ENCODE data around the gene GEMIN7. TPM values are rescaled to one million over a fixed set of nuclear protein-coding genes. Genes with fewer than 3 reads are reported as not detected.
A peak's percentile ranks its signal among the peaks of the same experiment; 100 is the strongest.

Gene GEMIN7
- total and polyA plus RNA-seq, 2 of the 13 experiments (the other 11 are each of a cell fraction or from before 2014, with no cell fraction given), result 24.1 to 30.6 TPM

DNA sequence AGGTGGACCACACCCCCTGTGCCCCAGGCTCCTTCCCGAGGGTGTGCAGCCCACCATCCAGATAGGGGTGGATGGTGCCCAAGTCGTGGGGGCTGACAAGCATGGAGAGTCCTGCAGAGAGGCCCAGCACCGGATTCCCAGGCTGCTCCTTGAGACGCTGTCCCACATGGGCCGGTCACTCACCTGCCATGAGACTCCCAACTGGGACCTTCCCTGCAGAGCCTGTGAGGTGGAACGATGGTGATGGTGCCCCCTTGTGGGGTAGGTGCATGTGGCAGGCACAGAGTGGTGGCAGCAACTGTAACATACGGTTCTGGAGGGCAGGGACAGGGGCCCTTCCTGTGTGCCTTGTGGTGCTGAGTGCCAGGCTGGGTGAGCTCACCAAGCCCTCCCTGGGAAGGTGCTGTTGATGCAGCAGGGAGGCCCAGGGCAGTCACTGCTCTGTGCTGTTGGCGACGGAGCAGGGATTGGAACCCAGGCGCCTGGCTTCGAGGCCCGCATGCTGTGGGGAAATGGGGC is 47.0 kb downstream of the GEMIN7 start (continued):
- TF ChIP-seq, protein P1, sequence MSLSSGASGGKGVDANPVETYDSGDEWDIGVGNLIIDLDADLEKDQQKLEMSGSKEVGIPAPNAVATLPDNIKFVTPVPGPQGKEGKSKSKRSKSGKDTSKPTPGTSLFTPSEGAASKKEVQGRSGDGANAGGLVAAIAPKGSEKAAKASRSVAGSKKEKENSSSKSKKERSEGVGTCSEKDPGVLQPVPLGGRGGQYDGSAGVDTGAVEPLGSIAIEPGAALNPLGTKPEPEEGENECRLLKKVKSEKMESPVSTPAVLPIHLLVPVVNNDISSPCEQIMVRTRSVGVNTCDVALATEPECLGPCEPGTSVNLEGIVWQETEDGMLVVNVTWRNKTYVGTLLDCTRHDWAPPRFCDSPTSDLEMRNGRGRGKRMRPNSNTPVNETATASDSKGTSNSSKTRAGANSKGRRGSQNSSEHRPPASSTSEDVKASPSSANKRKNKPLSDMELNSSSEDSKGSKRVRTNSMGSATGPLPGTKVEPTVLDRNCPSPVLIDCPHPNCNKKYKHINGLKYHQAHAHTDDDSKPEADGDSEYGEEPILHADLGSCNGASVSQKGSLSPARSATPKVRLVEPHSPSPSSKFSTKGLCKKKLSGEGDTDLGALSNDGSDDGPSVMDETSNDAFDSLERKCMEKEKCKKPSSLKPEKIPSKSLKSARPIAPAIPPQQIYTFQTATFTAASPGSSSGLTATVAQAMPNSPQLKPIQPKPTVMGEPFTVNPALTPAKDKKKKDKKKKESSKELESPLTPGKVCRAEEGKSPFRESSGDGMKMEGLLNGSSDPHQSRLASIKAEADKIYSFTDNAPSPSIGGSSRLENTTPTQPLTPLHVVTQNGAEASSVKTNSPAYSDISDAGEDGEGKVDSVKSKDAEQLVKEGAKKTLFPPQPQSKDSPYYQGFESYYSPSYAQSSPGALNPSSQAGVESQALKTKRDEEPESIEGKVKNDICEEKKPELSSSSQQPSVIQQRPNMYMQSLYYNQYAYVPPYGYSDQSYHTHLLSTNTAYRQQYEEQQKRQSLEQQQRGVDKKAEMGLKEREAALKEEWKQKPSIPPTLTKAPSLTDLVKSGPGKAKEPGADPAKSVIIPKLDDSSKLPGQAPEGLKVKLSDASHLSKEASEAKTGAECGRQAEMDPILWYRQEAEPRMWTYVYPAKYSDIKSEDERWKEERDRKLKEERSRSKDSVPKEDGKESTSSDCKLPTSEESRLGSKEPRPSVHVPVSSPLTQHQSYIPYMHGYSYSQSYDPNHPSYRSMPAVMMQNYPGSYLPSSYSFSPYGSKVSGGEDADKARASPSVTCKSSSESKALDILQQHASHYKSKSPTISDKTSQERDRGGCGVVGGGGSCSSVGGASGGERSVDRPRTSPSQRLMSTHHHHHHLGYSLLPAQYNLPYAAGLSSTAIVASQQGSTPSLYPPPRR (CRISPR knock-in tag; IDR thresholded peaks at IDR 0.05; ENCODE audit: borderline replicate concordance), result no peak
- TF ChIP-seq, protein P2, sequence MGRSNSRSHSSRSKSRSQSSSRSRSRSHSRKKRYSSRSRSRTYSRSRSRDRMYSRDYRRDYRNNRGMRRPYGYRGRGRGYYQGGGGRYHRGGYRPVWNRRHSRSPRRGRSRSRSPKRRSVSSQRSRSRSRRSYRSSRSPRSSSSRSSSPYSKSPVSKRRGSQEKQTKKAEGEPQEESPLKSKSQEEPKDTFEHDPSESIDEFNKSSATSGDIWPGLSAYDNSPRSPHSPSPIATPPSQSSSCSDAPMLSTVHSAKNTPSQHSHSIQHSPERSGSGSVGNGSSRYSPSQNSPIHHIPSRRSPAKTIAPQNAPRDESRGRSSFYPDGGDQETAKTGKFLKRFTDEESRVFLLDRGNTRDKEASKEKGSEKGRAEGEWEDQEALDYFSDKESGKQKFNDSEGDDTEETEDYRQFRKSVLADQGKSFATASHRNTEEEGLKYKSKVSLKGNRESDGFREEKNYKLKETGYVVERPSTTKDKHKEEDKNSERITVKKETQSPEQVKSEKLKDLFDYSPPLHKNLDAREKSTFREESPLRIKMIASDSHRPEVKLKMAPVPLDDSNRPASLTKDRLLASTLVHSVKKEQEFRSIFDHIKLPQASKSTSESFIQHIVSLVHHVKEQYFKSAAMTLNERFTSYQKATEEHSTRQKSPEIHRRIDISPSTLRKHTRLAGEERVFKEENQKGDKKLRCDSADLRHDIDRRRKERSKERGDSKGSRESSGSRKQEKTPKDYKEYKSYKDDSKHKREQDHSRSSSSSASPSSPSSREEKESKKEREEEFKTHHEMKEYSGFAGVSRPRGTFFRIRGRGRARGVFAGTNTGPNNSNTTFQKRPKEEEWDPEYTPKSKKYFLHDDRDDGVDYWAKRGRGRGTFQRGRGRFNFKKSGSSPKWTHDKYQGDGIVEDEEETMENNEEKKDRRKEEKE (IDR thresholded peaks at IDR 0.05), result no peak
- TF ChIP-seq HOXA5 (CRISPR knock-in tag; IDR thresholded peaks at IDR 0.05) (no peak), ZNF253 (CRISPR knock-in tag; IDR thresholded peaks at IDR 0.05; ENCODE audit: borderline replicate concordance) (no peak), NRL (CRISPR knock-in tag; IDR thresholded peaks at IDR 0.05; ENCODE audit: borderline replicate concordance) (no peak), ZNF30 (CRISPR knock-in tag; IDR thresholded peaks at IDR 0.05) (no peak), NFATC3 (CRISPR knock-in tag; IDR thresholded peaks at IDR 0.05) (no peak), ZC3H13 (CRISPR knock-in tag; IDR thresholded peaks at IDR 0.05) (no peak), PAF1 (CRISPR knock-in tag; IDR thresholded peaks at IDR 0.05) (no peak), ZNF460 (CRISPR knock-in tag; IDR thresholded peaks at IDR 0.05; ENCODE audit: borderline replicate concordance) (no peak), ZNF546 (CRISPR knock-in tag; conservative IDR thresholded peaks at IDR 0.05) (no peak), ZNF333 (CRISPR knock-in tag; IDR thresholded peaks at IDR 0.05; ENCODE audit: borderline replicate concordance) (no peak), KDM6A (CRISPR knock-in tag; IDR thresholded peaks at IDR 0.05; ENCODE audit: low read depth) (no peak), BCL6 (CRISPR knock-in tag; IDR thresholded peaks at IDR 0.05) (no peak), RBFOX2 (IDR thresholded peaks at IDR 0.05; ENCODE audit: low read depth, low read length) (no peak), THYN1 (CRISPR knock-in tag; IDR thresholded peaks at IDR 0.05; ENCODE audit: borderline replicate concordance, low read depth) (no peak), SMARCC2 (IDR thresholded peaks at IDR 0.05) (no peak), HNRNPL (IDR thresholded peaks at IDR 0.05; ENCODE audit: low read depth, low read length) (0 out of 2 replicates have a peak, but pooled peaks have one; percentile 77), ZNF12 (CRISPR knock-in tag; IDR thresholded peaks at IDR 0.05) (0 out of 2 replicates have a peak, but pooled peaks have one; percentile 42), ZNF792 (CRISPR knock-in tag; IDR thresholded peaks at IDR 0.05) (no peak), SALL2 (CRISPR knock-in tag; IDR thresholded peaks at IDR 0.05) (no peak)
